CD4-positive, alpha-beta T cell treated with Interleukin-4 for 4 hours (primary cell): Measurements from ENCODE around the gene TMEM169.

Experiments
- DNase-seq: peaks from one replicate; pipeline ENCODE4 v3.0.0-alpha.2; 2020

TMEM169 gene

GRCh38 chr2:216108310-216108966 lies 26.7 kb downstream of the TMEM169 start:
- DNase-seq = no peak

GRCh38 chr2:216108967-216109921 lies 27.5 kb downstream of the TMEM169 start, which contains the start of gene XRCC5:
Gene XRCC5 (plus strand): TSS chr2:216109348. CDS start chr2:216109437, 89 bp downstream.
- peak; percentile 96 for DNase-seq

- DNase-seq = peak; percentile 37
Measured at GRCh38 chr2:216109962-216110614, 28.4 kb downstream of the TMEM169 start.

- no peak for DNase-seq
Measured at GRCh38 chr2:216110620-216111019, 28.9 kb downstream of the TMEM169 start.

GRCh38 chr2:216111122-216111521 lies 29.4 kb downstream of the TMEM169 start:
- DNase-seq = no peak

GRCh38 chr2:216112926-216113325 lies 31.2 kb downstream of the TMEM169 start:
- no peak for DNase-seq

GRCh38 chr2:216113572-216113971 lies 31.9 kb downstream of the TMEM169 start:
- no peak for DNase-seq

GRCh38 chr2:216114382-216114713 lies 32.6 kb downstream of the TMEM169 start:
- no peak for DNase-seq

- DNase-seq = peak; percentile 96
Measured at GRCh38 chr2:216114714-216115531, 33.2 kb downstream of the TMEM169 start.

- DNase-seq = no peak
Measured at GRCh38 chr2:216116418-216116817, 34.7 kb downstream of the TMEM169 start.

- DNase-seq = no peak
Measured at GRCh38 chr2:216117561-216118340, 36.0 kb downstream of the TMEM169 start.

GRCh38 chr2:216118474-216118873 lies 36.8 kb downstream of the TMEM169 start:
- no peak for DNase-seq

GRCh38 chr2:216119146-216119545 lies 37.4 kb downstream of the TMEM169 start:
- DNase-seq = no peak

GRCh38 chr2:216119986-216120385 lies 38.3 kb downstream of the TMEM169 start:
- peak; percentile 25 for DNase-seq

GRCh38 chr2:216121255-216121654 lies 39.5 kb downstream of the TMEM169 start:
- DNase-seq = no peak

- DNase-seq = no peak
Measured at GRCh38 chr2:216126943-216127342, 45.2 kb downstream of the TMEM169 start.

- no peak for DNase-seq
Measured at GRCh38 chr2:216130346-216130971, 48.7 kb downstream of the TMEM169 start.

- no peak for DNase-seq
Measured at GRCh38 chr2:216131175-216131926, 49.6 kb downstream of the TMEM169 start.

GRCh38 chr2:216132585-216132984 lies 50.9 kb downstream of the TMEM169 start:
- no peak for DNase-seq

- no peak for DNase-seq
Measured at GRCh38 chr2:216133397-216133796, 51.7 kb downstream of the TMEM169 start.
